AG10803 (cell line): Measurements from ENCODE around the gene ADGRA1.

Experiments
- DNase-seq: peaks from one replicate; pipeline ENCODE4 v3.0.0; 2010; ENCODE audit warnings: low read depth
- H3K4me3 ChIP-seq: 2 replicates; pipeline ENCODE4 v1.5.1; 2011; ENCODE audit warnings: mild to moderate bottlenecking, low read length, control low read depth
- CTCF ChIP-seq: conservative IDR thresholded peaks from 2 replicates; pipeline ENCODE4 v1.5.1; 2011; ENCODE audit warnings: mild to moderate bottlenecking, low read length, control low read depth, inconsistent platforms

The ADGRA1 gene

GRCh38 chr10:133061296-133062038 lies 26.3 kb upstream of the ADGRA1 start:
- H3K4me3 ChIP-seq: no peak overlapping the region
- no peak for TF ChIP-seq CTCF
- no peak for DNase-seq

- DNase-seq: no peak
- no peak for TF ChIP-seq CTCF
- H3K4me3 ChIP-seq: no peak overlapping the region
These were observed 25.6 kb upstream of the ADGRA1 start for GRCh38 chr10:133062085-133062484.

- H3K4me3 ChIP-seq: no peak overlapping the region
- DNase-seq: no peak
- no peak for TF ChIP-seq CTCF
These were observed 25.1 kb upstream of the ADGRA1 start for GRCh38 chr10:133062635-133063034.

- DNase-seq: peak; percentile 4
- no peak for TF ChIP-seq CTCF
- no peak overlapping the region for H3K4me3 ChIP-seq
These were observed 20.3 kb upstream of the ADGRA1 start for GRCh38 chr10:133067149-133068105.

- no peak for TF ChIP-seq CTCF
These were observed 19.4 kb upstream of the ADGRA1 start for GRCh38 chr10:133068111-133069032.

GRCh38 chr10:133069033-133069525 lies 18.6 kb upstream of the ADGRA1 start:
- DNase-seq: no peak
- TF ChIP-seq CTCF: no peak

More at GRCh38 chr10:133068111-133069032, 19.4 kb upstream of the ADGRA1 start:
- DNase-seq: no peak
- no peak overlapping the region for H3K4me3 ChIP-seq

More at GRCh38 chr10:133069033-133069525, 18.6 kb upstream of the ADGRA1 start:
- no peak overlapping the region for H3K4me3 ChIP-seq
